ENCODE measurements around the gene EIF1B.

EIF1B gene

GRCh38 chr3:40355410-40355809 is 45.9 kb downstream of the EIF1B start:
- Histone ChIP-seq H3K27me3 (ENCODE audit: control insufficient read depth, insufficient read depth, low read length) (peaks cover 5% of the 10 kb centered on the region; the same call in 1 of the 2 replicates), H3K9ac (ENCODE audit: low read length) (no peak overlapping the region), H3K4me1 (ENCODE audit: control insufficient read depth, insufficient read depth, low read length) (no peaks in the 10 kb centered on the region), H3K36me3 (ENCODE audit: control insufficient read depth, insufficient read depth, low read length) (no peaks in the 10 kb centered on the region), H3K27ac (ENCODE audit: low read depth, low read length) (no peak overlapping the region), H3K9me3 (ENCODE audit: control insufficient read depth, insufficient read depth, low read depth, low read length) (peaks cover 22% of the 10 kb centered on the region), H3K4me3 (ENCODE audit: low read depth, low read length) (no peak overlapping the region)

- peaks cover 5% of the 10 kb centered on the region; the same call in 1 of the 2 replicates for H3K27me3 ChIP-seq (ENCODE audit: control insufficient read depth, insufficient read depth, low read length)
- no peaks in the 10 kb centered on the region for H3K4me1 ChIP-seq (ENCODE audit: control insufficient read depth, insufficient read depth, low read length)
- H3K36me3 ChIP-seq (ENCODE audit: control insufficient read depth, insufficient read depth, low read length), result no peaks in the 10 kb centered on the region
- H3K4me3 ChIP-seq (ENCODE audit: low read depth, low read length), result no peak overlapping the region
- no peak overlapping the region for H3K9ac ChIP-seq (ENCODE audit: low read length)
- peaks cover 7% of the 10 kb centered on the region for H3K9me3 ChIP-seq (ENCODE audit: control insufficient read depth, insufficient read depth, low read depth, low read length)
- H3K27ac ChIP-seq (ENCODE audit: low read depth, low read length), result no peak overlapping the region
These were observed 48.9 kb downstream of the EIF1B start for GRCh38 chr3:40358454-40358853.

Data from HUES6 (cell line).